ENCODE data around the gene AFF3.

AFF3 gene

GRCh38 chr2:99677814-99678213 lies 464.6 kb downstream of the AFF3 start:
- Histone ChIP-seq H3K36me3 (ENCODE audit: insufficient read depth, low read length) (peaks cover 51% of the 10 kb centered on the region; the same call in 1 of the 2 replicates), H2AFZ (ENCODE audit: low read length) (no peak overlapping the region), H3K27me3 (ENCODE audit: insufficient read depth, low read length) (no peaks in the 10 kb centered on the region), H3K4me3 (ENCODE audit: low read depth, low read length, poor library complexity, severe bottlenecking) (no peak overlapping the region), H3K9ac (ENCODE audit: low read length) (no peak overlapping the region), H3F3A (ENCODE audit: insufficient read depth, low read length) (no peaks in the 10 kb centered on the region), H3K9me3 (ENCODE audit: low read length) (no peaks in the 10 kb centered on the region), H4K20me1 (ENCODE audit: insufficient read depth, low read length) (no peaks in the 10 kb centered on the region), H3K9me2 (ENCODE audit: low read depth, low read length) (no peaks in the 10 kb centered on the region), H3K4me1 (ENCODE audit: insufficient read depth, low read length, severe bottlenecking) (peaks cover 36% of the 10 kb centered on the region), H3K79me2 (ENCODE audit: insufficient read depth, low read length) (no peaks in the 10 kb centered on the region), H3K27ac (ENCODE audit: low read depth, low read length, poor library complexity, severe bottlenecking) (no peak overlapping the region), H3K4me2 (ENCODE audit: low read length) (no peak overlapping the region)
- TF ChIP-seq CTCF (IDR thresholded peaks at IDR 0.05; ENCODE audit: low read length) (no peak), EZH2 (IDR thresholded peaks at IDR 0.05; ENCODE audit: borderline replicate concordance, low read length) (no peak)

DNA sequence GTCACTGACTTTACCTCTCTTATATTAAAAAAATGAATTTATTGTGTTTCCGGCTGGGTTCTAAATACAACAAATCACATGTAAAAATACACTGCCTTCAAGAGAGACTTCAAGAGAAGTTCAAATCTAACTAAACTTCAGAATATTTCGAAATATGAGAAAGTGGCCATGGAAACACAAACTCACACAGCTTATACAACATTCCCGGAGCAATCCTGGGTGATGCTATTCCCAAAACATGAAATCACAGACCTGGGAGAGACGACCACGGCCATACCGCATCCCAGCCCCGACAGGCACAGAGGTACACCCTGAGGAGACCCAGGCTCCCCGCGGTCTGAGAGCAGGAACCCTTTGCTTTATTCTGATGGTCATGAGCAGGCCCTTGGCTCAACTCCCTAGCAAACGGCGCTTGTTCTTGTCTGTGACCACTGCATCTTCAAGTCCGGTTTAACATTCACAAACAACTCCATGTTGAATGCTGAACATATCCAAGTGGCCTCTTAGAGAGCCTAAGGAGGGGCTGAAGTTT lies 467.2 kb downstream of the AFF3 start:
- no peaks in the 10 kb centered on the region for H3K9me2 ChIP-seq (ENCODE audit: low read depth, low read length)
- no peaks in the 10 kb centered on the region for H3K79me2 ChIP-seq (ENCODE audit: insufficient read depth, low read length)
- peaks cover 51% of the 10 kb centered on the region for H3K4me1 ChIP-seq (ENCODE audit: insufficient read depth, low read length, severe bottlenecking)
- H3F3A ChIP-seq (ENCODE audit: insufficient read depth, low read length) = no peaks in the 10 kb centered on the region
- H2AFZ ChIP-seq (ENCODE audit: low read length) = no peak overlapping the region
- H3K9me3 ChIP-seq (ENCODE audit: low read length) = no peaks in the 10 kb centered on the region
- no peak overlapping the region for H3K4me2 ChIP-seq (ENCODE audit: low read length)
- TF ChIP-seq CTCF (IDR thresholded peaks at IDR 0.05; ENCODE audit: low read length) (no peak), EZH2 (IDR thresholded peaks at IDR 0.05; ENCODE audit: borderline replicate concordance, low read length) (no peak)
- no peaks in the 10 kb centered on the region for H4K20me1 ChIP-seq (ENCODE audit: insufficient read depth, low read length)
- H3K27me3 ChIP-seq (ENCODE audit: insufficient read depth, low read length) = no peaks in the 10 kb centered on the region
- H3K27ac ChIP-seq (ENCODE audit: low read depth, low read length, poor library complexity, severe bottlenecking) = peak overlapping the region; percentile 61
- H3K9ac ChIP-seq (ENCODE audit: low read length) = no peak overlapping the region
- peaks cover 64% of the 10 kb centered on the region for H3K36me3 ChIP-seq (ENCODE audit: insufficient read depth, low read length)
- no peak overlapping the region for H3K4me3 ChIP-seq (ENCODE audit: low read depth, low read length, poor library complexity, severe bottlenecking)

DNA sequence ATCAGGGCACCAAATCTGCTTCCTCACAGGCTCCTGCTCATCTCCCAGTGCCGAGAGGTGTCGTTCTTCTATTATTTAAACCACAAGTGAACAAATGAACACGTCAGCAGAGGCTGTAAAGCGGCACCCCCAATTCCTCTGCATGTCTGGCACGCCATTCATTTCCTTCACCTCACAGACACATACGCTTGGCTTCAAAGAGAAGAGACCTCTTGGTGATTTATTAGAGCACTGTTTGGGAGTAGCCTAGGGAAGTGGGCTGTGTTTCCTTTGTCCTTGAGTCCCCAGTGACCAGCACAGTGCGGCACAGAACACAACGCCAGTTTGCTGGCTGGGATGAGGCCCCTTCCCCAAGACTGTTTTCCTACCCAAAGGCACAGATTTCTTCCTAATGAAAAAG lies 468.3 kb downstream of the AFF3 start:
- Histone ChIP-seq H3K79me2 (ENCODE audit: insufficient read depth, low read length) (no peaks in the 10 kb centered on the region), H3K9me2 (ENCODE audit: low read depth, low read length) (no peaks in the 10 kb centered on the region), H3F3A (ENCODE audit: insufficient read depth, low read length) (no peaks in the 10 kb centered on the region), H4K20me1 (ENCODE audit: insufficient read depth, low read length) (no peaks in the 10 kb centered on the region), H3K27me3 (ENCODE audit: insufficient read depth, low read length) (no peaks in the 10 kb centered on the region), H3K36me3 (ENCODE audit: insufficient read depth, low read length) (peaks cover 63% of the 10 kb centered on the region), H3K9ac (ENCODE audit: low read length) (no peak overlapping the region; the same call in 1 of the 2 replicates), H3K4me2 (ENCODE audit: low read length) (no peak overlapping the region; the same call in 1 of the 2 replicates), H3K4me3 (ENCODE audit: low read depth, low read length, poor library complexity, severe bottlenecking) (no peak overlapping the region), H2AFZ (ENCODE audit: low read length) (no peak overlapping the region), H3K4me1 (ENCODE audit: insufficient read depth, low read length, severe bottlenecking) (peaks cover 51% of the 10 kb centered on the region), H3K9me3 (ENCODE audit: low read length) (no peaks in the 10 kb centered on the region), H3K27ac (ENCODE audit: low read depth, low read length, poor library complexity, severe bottlenecking) (peak overlapping the region; percentile 61)
- no peak for TF ChIP-seq CTCF (IDR thresholded peaks at IDR 0.05; ENCODE audit: low read length)
- no peak for TF ChIP-seq EZH2 (IDR thresholded peaks at IDR 0.05; ENCODE audit: borderline replicate concordance, low read length)

Measured in OCI-LY1 (cell line).